HUES48 (cell line): ENCODE measurements around the gene GPR34.

Source experiments
- H3K27ac ChIP-seq: one replicate; pipeline ENCODE4 v1.7.0; 2013; ENCODE audit warnings: low read depth, low read length, inconsistent platforms
- H3K27me3 ChIP-seq: 2 replicates; pipeline ENCODE4 v1.6.1; 2013; ENCODE audit warnings: mild to moderate bottlenecking, low read length; ENCODE audit not compliant: control insufficient read depth, insufficient read depth
- H3K36me3 ChIP-seq: 2 replicates; pipeline ENCODE4 v1.6.1; 2013; ENCODE audit warnings: low read length; ENCODE audit not compliant: control insufficient read depth, insufficient read depth
- H3K4me1 ChIP-seq: 2 replicates; pipeline ENCODE4 v1.6.1; 2013; ENCODE audit warnings: mild to moderate bottlenecking, low read length; ENCODE audit not compliant: control insufficient read depth, insufficient read depth
- H3K4me3 ChIP-seq: 2 replicates; pipeline ENCODE4 v1.5.1; 2013; ENCODE audit warnings: mild to moderate bottlenecking, low read depth, low read length
- H3K9ac ChIP-seq: 2 replicates; pipeline ENCODE4 v1.6.1; 2013; ENCODE audit warnings: mild to moderate bottlenecking, low read depth, low read length, moderate library complexity
- H3K9me3 ChIP-seq: 2 replicates; pipeline ENCODE4 v1.6.1; 2013; ENCODE audit warnings: low read length; ENCODE audit not compliant: control insufficient read depth, insufficient read depth

Gene GPR34

GRCh38 chrX:41733939-41734338, 45.2 kb downstream of the GPR34 start:
- H3K27ac ChIP-seq = no peak overlapping the region
- H3K9me3 ChIP-seq = no peaks in the 10 kb centered on the region
- H3K27me3 ChIP-seq = no peaks in the 10 kb centered on the region
- no peak overlapping the region for H3K9ac ChIP-seq
- no peaks in the 10 kb centered on the region for H3K36me3 ChIP-seq
- H3K4me3 ChIP-seq = no peak overlapping the region
- peaks cover 7% of the 10 kb centered on the region for H3K4me1 ChIP-seq

GRCh38 chrX:41734530-41734929, 45.8 kb downstream of the GPR34 start:
- no peaks in the 10 kb centered on the region for H3K27me3 ChIP-seq
- peaks cover 12% of the 10 kb centered on the region for H3K4me1 ChIP-seq
- no peaks in the 10 kb centered on the region for H3K9me3 ChIP-seq
- H3K36me3 ChIP-seq = no peaks in the 10 kb centered on the region
- H3K27ac ChIP-seq = no peak overlapping the region
- no peak overlapping the region for H3K9ac ChIP-seq
- no peak overlapping the region for H3K4me3 ChIP-seq

GRCh38 chrX:41737065-41737464, 48.3 kb downstream of the GPR34 start:
- Histone ChIP-seq H3K4me3 (no peak overlapping the region), H3K9ac (no peak overlapping the region), H3K27ac (no peak overlapping the region), H3K9me3 (no peaks in the 10 kb centered on the region), H3K27me3 (no peaks in the 10 kb centered on the region), H3K36me3 (no peaks in the 10 kb centered on the region), H3K4me1 (peaks cover 30% of the 10 kb centered on the region)

GRCh38 chrX:41739871-41740270, 51.1 kb downstream of the GPR34 start:
- peaks cover 10% of the 10 kb centered on the region; the same call in 1 of the 2 replicates for H3K36me3 ChIP-seq
- no peak overlapping the region for H3K27ac ChIP-seq
- H3K4me1 ChIP-seq = peaks cover 32% of the 10 kb centered on the region
- peak overlapping the region; percentile 43; the same call in 1 of the 2 replicates for H3K9ac ChIP-seq
- no peaks in the 10 kb centered on the region for H3K27me3 ChIP-seq
- no peaks in the 10 kb centered on the region for H3K9me3 ChIP-seq
- H3K4me3 ChIP-seq = no peak overlapping the region; the same call in 1 of the 2 replicates
